Measurements from ENCODE around the gene NPPB. TPM values are rescaled to one million over a fixed set of nuclear protein-coding genes. Genes with fewer than 3 reads are reported as not detected.
A peak's percentile ranks its signal among the peaks of the same experiment; 100 is the strongest.

NPPB gene
- total and polyA plus RNA-seq, 7 donors = 2.0 to 8.4 TPM; not detected in 5

DNA sequence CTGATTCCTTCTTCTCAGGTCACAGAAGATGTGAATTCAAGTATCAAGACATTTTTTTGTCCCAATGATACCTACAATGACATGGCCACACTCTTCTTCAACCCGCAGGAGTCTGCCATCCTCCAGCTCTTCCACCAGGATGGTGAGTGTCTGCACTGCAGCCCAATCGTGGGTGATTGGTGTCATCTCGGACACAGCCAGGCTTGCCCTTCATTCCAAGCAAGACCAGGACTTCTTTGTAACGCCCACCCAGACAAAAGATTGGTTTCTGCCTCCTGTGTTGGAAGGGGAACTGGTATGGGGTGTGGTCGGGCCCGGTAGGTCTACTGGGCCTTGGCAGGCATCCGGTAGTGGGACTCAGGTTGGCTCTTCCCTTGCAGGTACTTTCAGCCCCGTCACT is 25.2 kb downstream of the NPPB start:
- DNase-seq = no peak
- intact Hi-C loops (cut with DNase I) = no loop called here
- TF ChIP-seq POLR2A (IDR thresholded peaks at IDR 0.05) = no peak
- no peak for TF ChIP-seq POLR2AphosphoS5 (IDR thresholded peaks at IDR 0.05)
- no peak for TF ChIP-seq EP300 (IDR thresholded peaks at IDR 0.05)
- TF ChIP-seq, protein P1, sequence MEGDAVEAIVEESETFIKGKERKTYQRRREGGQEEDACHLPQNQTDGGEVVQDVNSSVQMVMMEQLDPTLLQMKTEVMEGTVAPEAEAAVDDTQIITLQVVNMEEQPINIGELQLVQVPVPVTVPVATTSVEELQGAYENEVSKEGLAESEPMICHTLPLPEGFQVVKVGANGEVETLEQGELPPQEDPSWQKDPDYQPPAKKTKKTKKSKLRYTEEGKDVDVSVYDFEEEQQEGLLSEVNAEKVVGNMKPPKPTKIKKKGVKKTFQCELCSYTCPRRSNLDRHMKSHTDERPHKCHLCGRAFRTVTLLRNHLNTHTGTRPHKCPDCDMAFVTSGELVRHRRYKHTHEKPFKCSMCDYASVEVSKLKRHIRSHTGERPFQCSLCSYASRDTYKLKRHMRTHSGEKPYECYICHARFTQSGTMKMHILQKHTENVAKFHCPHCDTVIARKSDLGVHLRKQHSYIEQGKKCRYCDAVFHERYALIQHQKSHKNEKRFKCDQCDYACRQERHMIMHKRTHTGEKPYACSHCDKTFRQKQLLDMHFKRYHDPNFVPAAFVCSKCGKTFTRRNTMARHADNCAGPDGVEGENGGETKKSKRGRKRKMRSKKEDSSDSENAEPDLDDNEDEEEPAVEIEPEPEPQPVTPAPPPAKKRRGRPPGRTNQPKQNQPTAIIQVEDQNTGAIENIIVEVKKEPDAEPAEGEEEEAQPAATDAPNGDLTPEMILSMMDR (IDR thresholded peaks at IDR 0.05) = no peak
- H3K36me3 ChIP-seq = peaks cover 51 to 98% (median 73%) of the 10 kb centered on the region in 4 donors
- H3K4me1 ChIP-seq = no peaks in the 10 kb centered on the region
- H3K27me3 ChIP-seq = no peaks in the 10 kb centered on the region
- no peak overlapping the region for H3K4me3 ChIP-seq
- no peaks in the 10 kb centered on the region for H3K9me3 ChIP-seq
- WGBS, 2 donors = 95 to 98% methylated on average over 8 of the region's 8 CpGs
- no peak overlapping the region for H3K27ac ChIP-seq

DNA sequence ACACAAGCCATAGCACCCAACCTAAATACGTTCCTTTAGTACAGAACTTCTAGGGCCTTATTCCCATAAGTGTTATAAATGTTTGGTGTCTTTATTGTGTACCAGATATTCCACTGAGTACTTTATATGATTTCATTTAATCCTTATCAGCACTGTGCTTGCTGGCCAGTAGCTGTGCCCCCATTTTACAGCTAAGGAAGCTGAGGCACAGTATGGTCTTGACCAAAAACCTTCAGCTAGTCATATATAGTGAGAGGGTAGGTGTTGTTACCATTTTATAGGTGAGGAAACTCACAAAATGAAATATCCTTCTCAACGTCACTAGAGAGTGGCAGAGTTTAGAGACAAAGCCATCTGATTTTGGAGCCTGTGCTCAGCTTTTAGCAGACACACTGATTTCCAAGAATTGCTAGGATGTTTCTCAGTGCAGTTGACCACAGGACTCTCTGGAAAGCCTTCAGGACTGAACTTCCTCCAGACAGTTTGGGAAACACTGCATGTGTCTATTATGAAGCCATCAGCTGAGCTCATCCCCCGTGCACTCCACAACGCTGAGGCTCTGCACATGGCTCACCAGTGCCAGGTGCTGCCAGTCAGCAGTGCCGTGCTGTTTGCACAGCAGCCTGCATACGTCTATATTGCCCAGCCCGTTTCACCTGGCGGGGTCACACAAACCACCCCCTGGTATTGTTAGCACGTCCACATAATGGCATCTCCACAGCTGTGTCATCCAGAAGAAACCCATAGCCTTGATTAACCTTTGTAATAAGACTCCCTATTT is 26.6 kb downstream of the NPPB start:
- H3K27ac ChIP-seq = no peak overlapping the region
- intact Hi-C loops (cut with DNase I) = no loop called here
- peak; percentile 55 for DNase-seq
- H3K4me1 ChIP-seq = no peaks in the 10 kb centered on the region
- no peaks in the 10 kb centered on the region for H3K27me3 ChIP-seq
- no peaks in the 10 kb centered on the region for H3K9me3 ChIP-seq
- TF ChIP-seq, protein P1 (IDR thresholded peaks at IDR 0.05) = no peak
- no peak for TF ChIP-seq EP300 (IDR thresholded peaks at IDR 0.05)
- no peak for TF ChIP-seq POLR2AphosphoS5 (IDR thresholded peaks at IDR 0.05)
- no peak for TF ChIP-seq POLR2A (IDR thresholded peaks at IDR 0.05)
- H3K36me3 ChIP-seq = peaks cover 43 to 98% (median 77%) of the 10 kb centered on the region in 4 donors
- WGBS, 2 donors = 67 to 85% methylated on average over 9 of the region's 9 CpGs
- H3K4me3 ChIP-seq = no peak overlapping the region

DNA sequence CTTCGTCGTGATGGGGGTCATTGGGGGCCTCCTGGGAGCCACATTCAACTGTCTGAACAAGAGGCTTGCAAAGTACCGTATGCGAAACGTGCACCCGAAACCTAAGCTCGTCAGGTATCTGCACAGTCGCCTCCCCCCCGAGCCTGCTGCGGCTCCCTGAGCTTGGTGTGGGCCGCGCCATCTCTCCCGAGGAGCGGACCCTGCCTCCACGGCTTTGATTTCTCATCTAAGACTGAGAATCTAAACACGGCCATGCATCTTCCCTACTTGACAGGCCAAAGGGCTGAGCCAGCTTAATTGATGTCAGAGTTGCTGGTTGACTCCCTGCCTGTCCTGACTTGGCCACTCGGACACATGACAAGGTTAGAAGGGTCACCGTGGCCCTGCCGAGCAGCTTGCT is 30.2 kb downstream of the NPPB start:
- peaks cover 31 to 98% (median 73%) of the 10 kb centered on the region in 4 donors for H3K36me3 ChIP-seq
- intact Hi-C loops (cut with DNase I) = no loop called here

DNA sequence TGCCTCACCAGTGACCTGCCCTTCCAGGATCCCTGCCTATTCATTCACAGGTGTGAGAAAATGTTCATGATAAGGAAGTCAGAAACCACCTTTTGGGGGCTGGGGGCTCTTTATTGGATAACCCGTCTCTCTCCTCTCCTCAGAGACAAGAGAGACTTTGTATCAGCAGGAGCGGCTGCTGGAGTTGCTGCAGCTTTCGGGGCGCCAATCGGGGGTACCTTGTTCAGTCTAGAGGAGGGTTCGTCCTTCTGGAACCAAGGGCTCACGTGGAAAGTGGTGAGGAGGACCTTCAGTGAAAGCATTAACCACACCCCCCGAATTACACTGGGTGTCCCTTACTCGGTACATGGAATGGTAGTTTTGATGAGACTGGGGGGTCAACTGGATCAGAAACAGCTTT is 31.8 kb downstream of the NPPB start:
- H3K4me1 ChIP-seq = no peaks in the 10 kb centered on the region
- H3K36me3 ChIP-seq = peaks cover 31 to 98% (median 74%) of the 10 kb centered on the region in 4 donors
- H3K27me3 ChIP-seq = no peaks in the 10 kb centered on the region
- 95 to 96% methylated on average over 9 of the region's 9 CpGs for WGBS, 2 donors
- DNase-seq = peak; percentile 29
- intact Hi-C loops (cut with DNase I) = no loop called here
- H3K27ac ChIP-seq = no peak overlapping the region
- H3K4me3 ChIP-seq = no peak overlapping the region
- TF ChIP-seq EP300 (IDR thresholded peaks at IDR 0.05) (no peak), POLR2A (IDR thresholded peaks at IDR 0.05) (no peak), POLR2AphosphoS5 (IDR thresholded peaks at IDR 0.05) (no peak)
- TF ChIP-seq, protein P1 (IDR thresholded peaks at IDR 0.05) = no peak
- no peaks in the 10 kb centered on the region for H3K9me3 ChIP-seq

More for the DNA sequence above, 30.2 kb downstream of the NPPB start:
- H3K27me3 ChIP-seq = no peaks in the 10 kb centered on the region
- DNase-seq = peak; percentile 56
- H3K9me3 ChIP-seq = no peaks in the 10 kb centered on the region
- no peak overlapping the region for H3K4me3 ChIP-seq
- TF ChIP-seq EP300 (IDR thresholded peaks at IDR 0.05) = no peak
- no peak for TF ChIP-seq POLR2A (IDR thresholded peaks at IDR 0.05)
- no peak for TF ChIP-seq POLR2AphosphoS5 (IDR thresholded peaks at IDR 0.05)
- TF ChIP-seq, protein P1 (IDR thresholded peaks at IDR 0.05) = no peak
- H3K4me1 ChIP-seq = no peaks in the 10 kb centered on the region
- 95% methylated on average over 19 of the region's 19 CpGs for WGBS, 2 donors
- H3K27ac ChIP-seq = no peak overlapping the region

Data from sigmoid colon (tissue), 7 donors.